Liver (tissue), 9 donors: ENCODE measurements around the gene PAN3. TPM values are rescaled to one million over a fixed set of nuclear protein-coding genes. Genes with fewer than 3 reads are reported as not detected.

Experiments used
- DNase-seq: peaks from one replicate; pipeline ENCODE4 v3.0.0-alpha.2; 2017; ENCODE audit warnings: low spot score
- H3K27ac ChIP-seq, 2 donors: one replicate each; pipeline ENCODE4 v1.7.0; 2013; ENCODE audit warnings: inconsistent platforms in 2 of 2, low read length in 2 of 2, control low read depth in 1 of 2, low read depth in 1 of 2, mild to moderate bottlenecking in 1 of 2
- H3K27me3 ChIP-seq, 4 donors: one replicate each; pipeline versions ENCODE4 v1.6.1 to v1.7.0; 2013; ENCODE audit warnings: low read length in 3 of 4, inconsistent platforms in 1 of 4, mild to moderate bottlenecking in 1 of 4, moderate library complexity in 1 of 4; ENCODE audit not compliant: control insufficient read depth in 4 of 4, insufficient read depth in 4 of 4
- H3K36me3 ChIP-seq, 4 donors: one replicate each; pipeline versions ENCODE4 v1.6.1 to v1.7.0; 2013; ENCODE audit warnings: low read length in 3 of 4, mild to moderate bottlenecking in 3 of 4, low read depth in 1 of 4, moderate library complexity in 1 of 4; ENCODE audit not compliant: control insufficient read depth in 4 of 4, insufficient read depth in 3 of 4
- H3K4me1 ChIP-seq, 4 donors: one replicate each; pipeline versions ENCODE4 v1.6.1 to v1.7.0; 2013; ENCODE audit warnings: low read length in 3 of 4, mild to moderate bottlenecking in 3 of 4, moderate library complexity in 1 of 4; ENCODE audit not compliant: control insufficient read depth in 4 of 4, insufficient read depth in 4 of 4
- H3K4me3 ChIP-seq, 3 donors: one replicate each; pipeline versions ENCODE4 v1.6.1 to v1.7.0; 2013; ENCODE audit warnings: low read length in 3 of 3, control low read depth in 1 of 3, low read depth in 1 of 3, mild to moderate bottlenecking in 1 of 3
- H3K9ac ChIP-seq, 2 donors: one replicate each; pipeline ENCODE4 v1.7.0; 2013; ENCODE audit warnings: low read length in 2 of 2, mild to moderate bottlenecking in 2 of 2, moderate library complexity in 2 of 2, control low read depth in 1 of 2, low read depth in 1 of 2
- H3K9me3 ChIP-seq, 4 donors: one replicate each; pipeline versions ENCODE4 v1.6.1 to v1.7.0; 2013; ENCODE audit warnings: low read length in 3 of 4; ENCODE audit not compliant: control insufficient read depth in 4 of 4
- EGR1 ChIP-seq, 2 donors: IDR thresholded peaks; 2 replicates each; pipeline ENCODE4 v1.6.1; 2016 to 2018; ENCODE audit warnings: antibody characterized with exemption in 2 of 2, low read depth in 2 of 2
- FOXA1 ChIP-seq: IDR thresholded peaks from 2 replicates; pipeline ENCODE4 v1.6.1; 2016; ENCODE audit warnings: antibody characterized with exemption
- FOXA2 ChIP-seq: IDR thresholded peaks from 2 replicates; pipeline ENCODE4 v1.6.1; 2016; ENCODE audit warnings: antibody characterized with exemption
- GABPA ChIP-seq, 2 donors: IDR thresholded peaks in 1 of 2; conservative IDR thresholded peaks in 1 of 2; 2 replicates each; pipeline ENCODE4 v1.6.1; 2016; ENCODE audit warnings: antibody characterized with exemption in 2 of 2, mild to moderate bottlenecking in 1 of 2, moderate library complexity in 1 of 2
- HNF4A ChIP-seq, 2 donors: conservative IDR thresholded peaks; 2 replicates each; pipeline ENCODE4 v1.6.1; 2016; ENCODE audit warnings: antibody characterized with exemption in 2 of 2, mild to moderate bottlenecking in 2 of 2
- HNF4G ChIP-seq: IDR thresholded peaks from 2 replicates; pipeline ENCODE4 v1.6.1; 2016; ENCODE audit warnings: antibody characterized with exemption
- JUND ChIP-seq, 2 donors: IDR thresholded peaks; 2 replicates each; pipeline ENCODE4 v1.6.1; 2016; ENCODE audit warnings: antibody characterized with exemption in 2 of 2
- NR2F2 ChIP-seq: IDR thresholded peaks from 2 replicates; pipeline ENCODE4 v1.6.1; 2016; ENCODE audit warnings: antibody characterized with exemption
- RAD21 ChIP-seq, 2 donors: IDR thresholded peaks; 2 replicates each; pipeline ENCODE4 v1.6.1; 2016; ENCODE audit warnings: antibody characterized with exemption in 2 of 2, mild to moderate bottlenecking in 2 of 2
- RXRA ChIP-seq, 2 donors: IDR thresholded peaks; 2 replicates each; pipeline ENCODE4 v1.6.1; 2017 to 2018; ENCODE audit warnings: antibody characterized with exemption in 2 of 2, mild to moderate bottlenecking in 1 of 2
- SP1 ChIP-seq: IDR thresholded peaks from 2 replicates; pipeline ENCODE4 v1.6.1; 2018; ENCODE audit warnings: antibody characterized with exemption, mild to moderate bottlenecking
- TAF1 ChIP-seq: conservative IDR thresholded peaks from 2 replicates; pipeline ENCODE4 v1.6.1; 2016; ENCODE audit warnings: antibody characterized with exemption, mild to moderate bottlenecking
- YY1 ChIP-seq: IDR thresholded peaks from 2 replicates; pipeline ENCODE4 v1.6.1; 2016; ENCODE audit warnings: antibody characterized with exemption, mild to moderate bottlenecking
- WGBS: extraction: QIAGEN DNeasy Blood & Tissue Kit; methylation state at CpG from one replicate; pipeline ENCODE4 v1.1.7; 2013; 5-methylcytosine and 5-hydroxymethylcytosine counted together
- polyA plus RNA-seq, 2 donors: library from polyadenylated mRNA; stranded (reverse) in 1 of 2; unstranded in 1 of 2; fragments of 200-250 nt in 1 of 2; fragments of >200 nt in 1 of 2; fragmentation: Nextera tagmentation in 1 of 2; extraction: Ambion mirVana in 1 of 2; gene quantifications; one replicate each; pipeline versions ENCODE4 v1.2.1 to v1.2.3, GENCODE V29; 2013 to 2015
- total RNA-seq, 2 donors: library from RNA; depleted of rRNA; stranded (reverse); fragments of >200 nt; gene quantifications; one replicate each; pipeline ENCODE4 v1.2.3, GENCODE V29; 2014
- TF ChIP-seq, protein P1 (sequence below): fragments of 150-350 bp; IDR thresholded peaks from 2 replicates; pipeline ENCODE4 v1.5.1; 2017; ENCODE audit warnings: improper control_type of control experiment, low read depth, low read length; ENCODE audit not compliant: missing input control
- TF ChIP-seq, protein P2 (sequence below): IDR thresholded peaks from 2 replicates; pipeline ENCODE4 v1.6.1; 2016; ENCODE audit warnings: antibody characterized with exemption
- TF ChIP-seq, protein P3 (sequence below): IDR thresholded peaks from 2 replicates; pipeline ENCODE4 v1.6.1; 2016; ENCODE audit warnings: antibody characterized with exemption
- TF ChIP-seq, protein P4 (sequence below): IDR thresholded peaks from 2 replicates; pipeline ENCODE4 v1.6.1; 2016; ENCODE audit warnings: antibody characterized with exemption, mild to moderate bottlenecking
- TF ChIP-seq, protein P5 (sequence below): IDR thresholded peaks from 2 replicates; pipeline ENCODE4 v1.6.1; 2016; ENCODE audit warnings: antibody characterized with exemption
- donor health status: healthy.
- donor health status: healthy.
- donor health status: healthy.
- donor health status: healthy.
- donor health status: healthy.

Gene PAN3
- total and polyA plus RNA-seq, 4 donors, result 2.9 to 22.8 (median 11.6) TPM

DNA sequence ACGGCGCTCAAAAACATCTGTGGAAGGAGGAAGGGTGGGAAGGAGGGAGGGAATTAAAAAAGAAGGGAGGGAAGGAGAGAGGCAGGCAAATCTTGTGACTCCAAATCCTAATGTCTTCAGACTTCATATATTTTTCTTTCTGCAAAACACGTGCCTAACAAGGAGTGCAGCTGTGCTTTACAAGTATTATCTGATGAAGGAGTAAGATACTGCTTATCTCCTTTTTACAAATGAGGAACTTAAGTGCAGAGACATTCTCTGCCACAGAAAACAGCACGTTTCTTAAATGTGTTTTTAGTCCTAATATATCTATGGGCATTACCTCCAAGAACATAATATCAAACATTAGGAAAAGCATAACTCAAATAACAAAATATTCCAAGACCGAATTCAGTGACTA is 44.5 kb upstream of the PAN3 start:
- Histone ChIP-seq H3K9me3 (peaks cover 0 to 4% (median 3%) of the 10 kb centered on the region in 4 donors), H3K27ac (no peak overlapping the region), H3K36me3 (no peaks in the 10 kb centered on the region), H3K4me1 (no peaks in the 10 kb centered on the region), H3K9ac (no peak overlapping the region), H3K27me3 (peaks cover 0 to 6% (median 3%) of the 10 kb centered on the region in 4 donors), H3K4me3 (no peak overlapping the region)
- 43% methylated on average over 5 of the region's 5 CpGs for WGBS
- DNase-seq, result no peak
- TF ChIP-seq, protein P1, sequence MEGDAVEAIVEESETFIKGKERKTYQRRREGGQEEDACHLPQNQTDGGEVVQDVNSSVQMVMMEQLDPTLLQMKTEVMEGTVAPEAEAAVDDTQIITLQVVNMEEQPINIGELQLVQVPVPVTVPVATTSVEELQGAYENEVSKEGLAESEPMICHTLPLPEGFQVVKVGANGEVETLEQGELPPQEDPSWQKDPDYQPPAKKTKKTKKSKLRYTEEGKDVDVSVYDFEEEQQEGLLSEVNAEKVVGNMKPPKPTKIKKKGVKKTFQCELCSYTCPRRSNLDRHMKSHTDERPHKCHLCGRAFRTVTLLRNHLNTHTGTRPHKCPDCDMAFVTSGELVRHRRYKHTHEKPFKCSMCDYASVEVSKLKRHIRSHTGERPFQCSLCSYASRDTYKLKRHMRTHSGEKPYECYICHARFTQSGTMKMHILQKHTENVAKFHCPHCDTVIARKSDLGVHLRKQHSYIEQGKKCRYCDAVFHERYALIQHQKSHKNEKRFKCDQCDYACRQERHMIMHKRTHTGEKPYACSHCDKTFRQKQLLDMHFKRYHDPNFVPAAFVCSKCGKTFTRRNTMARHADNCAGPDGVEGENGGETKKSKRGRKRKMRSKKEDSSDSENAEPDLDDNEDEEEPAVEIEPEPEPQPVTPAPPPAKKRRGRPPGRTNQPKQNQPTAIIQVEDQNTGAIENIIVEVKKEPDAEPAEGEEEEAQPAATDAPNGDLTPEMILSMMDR, result no peak
- TF ChIP-seq, protein P2, sequence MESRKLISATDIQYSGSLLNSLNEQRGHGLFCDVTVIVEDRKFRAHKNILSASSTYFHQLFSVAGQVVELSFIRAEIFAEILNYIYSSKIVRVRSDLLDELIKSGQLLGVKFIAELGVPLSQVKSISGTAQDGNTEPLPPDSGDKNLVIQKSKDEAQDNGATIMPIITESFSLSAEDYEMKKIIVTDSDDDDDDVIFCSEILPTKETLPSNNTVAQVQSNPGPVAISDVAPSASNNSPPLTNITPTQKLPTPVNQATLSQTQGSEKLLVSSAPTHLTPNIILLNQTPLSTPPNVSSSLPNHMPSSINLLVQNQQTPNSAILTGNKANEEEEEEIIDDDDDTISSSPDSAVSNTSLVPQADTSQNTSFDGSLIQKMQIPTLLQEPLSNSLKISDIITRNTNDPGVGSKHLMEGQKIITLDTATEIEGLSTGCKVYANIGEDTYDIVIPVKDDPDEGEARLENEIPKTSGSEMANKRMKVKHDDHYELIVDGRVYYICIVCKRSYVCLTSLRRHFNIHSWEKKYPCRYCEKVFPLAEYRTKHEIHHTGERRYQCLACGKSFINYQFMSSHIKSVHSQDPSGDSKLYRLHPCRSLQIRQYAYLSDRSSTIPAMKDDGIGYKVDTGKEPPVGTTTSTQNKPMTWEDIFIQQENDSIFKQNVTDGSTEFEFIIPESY, result no peak
- no peak for TF ChIP-seq RXRA (IDR thresholded peaks at IDR 0.05)
- TF ChIP-seq FOXA2, result no peak
- no peak for TF ChIP-seq FOXA1
- no peak for TF ChIP-seq SP1
- TF ChIP-seq, protein P3, sequence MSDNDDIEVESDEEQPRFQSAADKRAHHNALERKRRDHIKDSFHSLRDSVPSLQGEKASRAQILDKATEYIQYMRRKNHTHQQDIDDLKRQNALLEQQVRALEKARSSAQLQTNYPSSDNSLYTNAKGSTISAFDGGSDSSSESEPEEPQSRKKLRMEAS, result no peak

DNA sequence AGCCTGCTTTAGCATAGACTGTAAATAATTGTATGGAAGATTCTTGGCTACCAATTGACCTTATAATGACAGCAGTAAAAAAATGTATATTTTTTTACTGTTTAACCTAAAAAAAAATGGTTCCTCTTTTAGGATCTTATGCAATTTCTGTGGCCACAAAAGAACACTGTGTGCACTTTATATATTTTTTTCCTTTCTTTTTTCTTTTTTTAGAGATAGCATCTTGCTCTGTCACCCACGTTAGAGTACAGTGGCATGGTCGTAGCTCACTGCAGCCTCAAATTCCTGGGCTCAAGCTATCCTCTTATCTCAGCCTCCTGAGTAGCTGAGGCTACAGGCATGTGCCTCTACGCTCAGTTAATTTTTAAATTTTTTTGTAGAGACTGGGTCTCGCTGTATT is 44.0 kb upstream of the PAN3 start:
- 52% methylated on average over 4 of the region's 4 CpGs for WGBS
- Histone ChIP-seq H3K4me3 (no peak overlapping the region), H3K36me3 (no peaks in the 10 kb centered on the region), H3K27ac (no peak overlapping the region), H3K4me1 (peaks cover 0 to under 1% (median 0%) of the 10 kb centered on the region in 4 donors), H3K9ac (no peak overlapping the region), H3K9me3 (peaks cover 0 to 4% (median 3%) of the 10 kb centered on the region in 4 donors), H3K27me3 (peaks cover 0 to 6% (median 4%) of the 10 kb centered on the region in 4 donors)
- no peak for DNase-seq
- no peak for TF ChIP-seq HNF4G

DNA sequence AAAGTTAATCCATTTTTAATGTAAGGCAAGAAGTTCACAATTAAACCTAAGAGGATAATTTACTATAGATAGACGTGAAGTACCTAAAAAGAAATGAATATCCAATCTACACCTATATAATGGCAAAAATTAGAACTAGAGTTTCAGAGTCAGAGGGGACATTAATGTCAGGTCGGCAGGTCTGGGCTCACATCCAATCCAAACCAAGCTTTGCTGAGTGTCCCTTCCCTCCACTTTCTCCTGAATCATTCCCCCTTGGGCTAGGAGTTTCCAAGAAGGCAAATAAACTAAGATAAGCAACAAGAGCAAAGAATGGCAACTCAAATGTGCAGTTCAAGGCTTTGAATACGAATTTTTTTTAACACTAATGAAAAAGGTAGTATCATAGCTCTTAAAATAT is 40.8 kb upstream of the PAN3 start:
- DNase-seq, result no peak
- H3K9me3 ChIP-seq, result peaks cover 0 to 4% (median 3%) of the 10 kb centered on the region in 4 donors
- no peak overlapping the region for H3K27ac ChIP-seq
- H3K27me3 ChIP-seq, result peaks cover 0 to 15% (median 11%) of the 10 kb centered on the region in 4 donors
- TF ChIP-seq, protein P4, sequence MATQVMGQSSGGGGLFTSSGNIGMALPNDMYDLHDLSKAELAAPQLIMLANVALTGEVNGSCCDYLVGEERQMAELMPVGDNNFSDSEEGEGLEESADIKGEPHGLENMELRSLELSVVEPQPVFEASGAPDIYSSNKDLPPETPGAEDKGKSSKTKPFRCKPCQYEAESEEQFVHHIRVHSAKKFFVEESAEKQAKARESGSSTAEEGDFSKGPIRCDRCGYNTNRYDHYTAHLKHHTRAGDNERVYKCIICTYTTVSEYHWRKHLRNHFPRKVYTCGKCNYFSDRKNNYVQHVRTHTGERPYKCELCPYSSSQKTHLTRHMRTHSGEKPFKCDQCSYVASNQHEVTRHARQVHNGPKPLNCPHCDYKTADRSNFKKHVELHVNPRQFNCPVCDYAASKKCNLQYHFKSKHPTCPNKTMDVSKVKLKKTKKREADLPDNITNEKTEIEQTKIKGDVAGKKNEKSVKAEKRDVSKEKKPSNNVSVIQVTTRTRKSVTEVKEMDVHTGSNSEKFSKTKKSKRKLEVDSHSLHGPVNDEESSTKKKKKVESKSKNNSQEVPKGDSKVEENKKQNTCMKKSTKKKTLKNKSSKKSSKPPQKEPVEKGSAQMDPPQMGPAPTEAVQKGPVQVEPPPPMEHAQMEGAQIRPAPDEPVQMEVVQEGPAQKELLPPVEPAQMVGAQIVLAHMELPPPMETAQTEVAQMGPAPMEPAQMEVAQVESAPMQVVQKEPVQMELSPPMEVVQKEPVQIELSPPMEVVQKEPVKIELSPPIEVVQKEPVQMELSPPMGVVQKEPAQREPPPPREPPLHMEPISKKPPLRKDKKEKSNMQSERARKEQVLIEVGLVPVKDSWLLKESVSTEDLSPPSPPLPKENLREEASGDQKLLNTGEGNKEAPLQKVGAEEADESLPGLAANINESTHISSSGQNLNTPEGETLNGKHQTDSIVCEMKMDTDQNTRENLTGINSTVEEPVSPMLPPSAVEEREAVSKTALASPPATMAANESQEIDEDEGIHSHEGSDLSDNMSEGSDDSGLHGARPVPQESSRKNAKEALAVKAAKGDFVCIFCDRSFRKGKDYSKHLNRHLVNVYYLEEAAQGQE, result no peak
- no peak for TF ChIP-seq FOXA2
- no peak for TF ChIP-seq JUND (IDR thresholded peaks at IDR 0.05)
- no peak for TF ChIP-seq NR2F2
- TF ChIP-seq RAD21 (IDR thresholded peaks at IDR 0.05), result no peak
- TF ChIP-seq EGR1 (IDR thresholded peaks at IDR 0.05; ENCODE audit: low read depth in 2 of 2), result no peak
- TF ChIP-seq TAF1, result no peak
- TF ChIP-seq, protein P5, sequence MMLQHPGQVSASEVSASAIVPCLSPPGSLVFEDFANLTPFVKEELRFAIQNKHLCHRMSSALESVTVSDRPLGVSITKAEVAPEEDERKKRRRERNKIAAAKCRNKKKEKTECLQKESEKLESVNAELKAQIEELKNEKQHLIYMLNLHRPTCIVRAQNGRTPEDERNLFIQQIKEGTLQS, result no peak
- TF ChIP-seq, protein P3, result no peak
- TF ChIP-seq FOXA1, result no peak
- TF ChIP-seq, protein P1, result no peak
- TF ChIP-seq HNF4A (conservative IDR thresholded peaks at IDR 0.05), result no peak
- TF ChIP-seq GABPA (IDR thresholded peaks at IDR 0.05 in 1 of 2, conservative IDR thresholded peaks at IDR 0.05 in 1 of 2), result no peak
- no peak for TF ChIP-seq RXRA (IDR thresholded peaks at IDR 0.05)
- no peak for TF ChIP-seq YY1
- no peak for TF ChIP-seq SP1
- no peak overlapping the region for H3K9ac ChIP-seq
- no peak overlapping the region for H3K4me3 ChIP-seq
- H3K36me3 ChIP-seq, result no peaks in the 10 kb centered on the region
- WGBS, result 41% methylated on average over 3 of the region's 3 CpGs
- peaks cover 12 to 15% (median 14%) of the 10 kb centered on the region in 4 donors for H3K4me1 ChIP-seq
